GM23338 (cell line): ENCODE data around the gene AP1G2. TPM values are rescaled to one million over a fixed set of nuclear protein-coding genes. Genes with fewer than 3 reads are reported as not detected.
"Not testable (repeated sequence)": the region's sequence is repeated elsewhere in the genome, so short reads cannot be mapped to it uniquely, and the experiment has no call there.

Experiments used
- ATAC-seq: fragments of 200-7000 bp; cut with Tn5 transposase; 3 replicates; pipeline ENCODE4 v1.9.1; 2020
- DNase-seq: peaks from one replicate; pipeline ENCODE4 v3.0.0-alpha.2; 2015; ENCODE audit warnings: low spot score
- H2AFZ ChIP-seq: fragments of 200-600 bp; sonication (generic); 2 replicates; pipeline ENCODE4 v1.8.0; 2016; ENCODE audit warnings: antibody characterized with exemption, mild to moderate bottlenecking, moderate library complexity
- H3F3A ChIP-seq: fragments of 200-600 bp; sonication (generic); replicated peaks from 2 replicates; pipeline ENCODE4 v1.8.0; 2017; ENCODE audit warnings: antibody characterized with exemption, mixed run types, low read depth
- H3K27ac ChIP-seq: fragments of 200-600 bp; sonication (generic); 2 replicates; pipeline ENCODE4 v1.6.1; 2016; ENCODE audit warnings: low read depth
- H3K27me3 ChIP-seq: fragments of 200-600 bp; sonication (generic); 2 replicates; pipeline ENCODE4 v1.8.0; 2016; ENCODE audit warnings: mild to moderate bottlenecking, mixed run types, moderate library complexity; ENCODE audit not compliant: insufficient read depth
- H3K36me3 ChIP-seq: fragments of 200-600 bp; sonication (generic); 2 replicates; pipeline ENCODE4 v1.8.0; 2016; ENCODE audit warnings: mild to moderate bottlenecking; ENCODE audit not compliant: insufficient read depth
- H3K4me1 ChIP-seq: fragments of 200-600 bp; sonication (generic); 2 replicates; pipeline ENCODE4 v1.8.0; 2016; ENCODE audit warnings: mild to moderate bottlenecking, moderate library complexity; ENCODE audit not compliant: insufficient read depth
- H3K4me2 ChIP-seq: fragments of 200-600 bp; sonication (generic); 2 replicates; pipeline ENCODE4 v1.7.1; 2017; ENCODE audit warnings: mixed run types
- H3K4me3 ChIP-seq: fragments of 200-600 bp; sonication (generic); 2 replicates; pipeline ENCODE4 v1.6.1; 2016; ENCODE audit warnings: mixed run types
- H3K79me2 ChIP-seq: fragments of 200-600 bp; sonication (generic); replicated peaks from 2 replicates; pipeline ENCODE4 v1.8.0; 2017; ENCODE audit warnings: mild to moderate bottlenecking; ENCODE audit not compliant: insufficient read depth
- H3K9me2 ChIP-seq: fragments of 200-600 bp; sonication (generic); 2 replicates; pipeline ENCODE4 v1.8.0; 2017; ENCODE audit not compliant: insufficient read depth
- H4K20me1 ChIP-seq: fragments of 200-600 bp; sonication (generic); replicated peaks from 2 replicates; pipeline ENCODE4 v1.8.0; 2017; ENCODE audit warnings: mild to moderate bottlenecking; ENCODE audit not compliant: insufficient read depth
- H3K27ac Mint-ChIP-seq: 2 replicates; pipeline ENCODE4 v1.8.0; 2020; ENCODE audit warnings: inconsistent platforms, mild to moderate bottlenecking, moderate library complexity, mixed read lengths
- H3K27me3 Mint-ChIP-seq: 3 replicates; pipeline ENCODE4 v1.8.0; 2022; ENCODE audit warnings: low read depth, mild to moderate bottlenecking, moderate library complexity, mixed read lengths, inconsistent platforms; ENCODE audit not compliant: insufficient read depth, poor library complexity
- H3K36me3 Mint-ChIP-seq: 3 replicates; pipeline ENCODE4 v1.8.0; 2021; ENCODE audit warnings: low read depth, mild to moderate bottlenecking, inconsistent platforms, moderate library complexity, mixed read lengths
- H3K4me1 Mint-ChIP-seq: 3 replicates; pipeline ENCODE4 v1.8.0; 2020; ENCODE audit warnings: mild to moderate bottlenecking, inconsistent platforms, mixed read lengths
- H3K4me3 Mint-ChIP-seq: 3 replicates; pipeline ENCODE4 v1.8.0; 2021; ENCODE audit warnings: moderate library complexity, mild to moderate bottlenecking, inconsistent platforms, mixed read lengths
- H3K9me3 Mint-ChIP-seq: 3 replicates; pipeline ENCODE4 v1.8.0; 2020; ENCODE audit warnings: moderate library complexity, mild to moderate bottlenecking, inconsistent platforms, mixed read lengths
- CTCF ChIP-seq, 2 experiments: fragments of 200-600 bp in 1 of 2; sonication (generic) in 1 of 2; conservative IDR thresholded peaks; 2 replicates each; pipeline versions ENCODE4 v1.5.1 to v1.6.1; 2016 to 2017; ENCODE audit warnings: antibody characterized with exemption in 2 of 2, low read depth in 2 of 2, mild to moderate bottlenecking in 2 of 2, moderate library complexity in 1 of 2
- EZH2 ChIP-seq: fragments of 200-600 bp; sonication (generic); IDR thresholded peaks from one replicate; pipeline ENCODE4 v1.8.0; 2017; ENCODE audit warnings: antibody characterized with exemption, mild to moderate bottlenecking, low read depth; ENCODE audit not compliant: unreplicated experiment
- EZH2phosphoT487 ChIP-seq: fragments of 200-600 bp; sonication (generic); IDR thresholded peaks from one replicate; pipeline ENCODE4 v1.8.1; 2018; ENCODE audit warnings: antibody characterized with exemption; ENCODE audit not compliant: unreplicated experiment
- NANOG ChIP-seq: IDR thresholded peaks from 2 replicates; pipeline ENCODE4 v1.6.1; 2016; ENCODE audit warnings: antibody characterized with exemption, borderline replicate concordance
- ZNF114 ChIP-seq: fragments of 250-450 bp; sonication (Bioruptor Pico); IDR thresholded peaks from 2 replicates; pipeline ENCODE4 v1.5.0; 2020; ENCODE audit warnings: mild to moderate bottlenecking, moderate library complexity
- ZNF331 ChIP-seq: fragments of 250-450 bp; sonication (Bioruptor Pico); IDR thresholded peaks from 2 replicates; pipeline ENCODE4 v1.5.0; 2020; ENCODE audit warnings: low read depth, mild to moderate bottlenecking, moderate library complexity
- polyA plus RNA-seq: library from polyadenylated mRNA; unstranded; fragments of >200 nt; fragmentation: Nextera tagmentation; extraction: Ambion mirVana; gene quantifications from 2 replicates; pipeline ENCODE4 v1.2.1, GENCODE V29; 2016
- total RNA-seq: library from RNA; depleted of rRNA; stranded (reverse); fragments of >200 nt; shearing (Covaris generic); gene quantifications from 2 replicates; pipeline ENCODE4 v1.2.3, GENCODE V29; 2014
- TF ChIP-seq, protein P1 (sequence below): IDR thresholded peaks from 2 replicates; pipeline ENCODE4 v1.6.1; 2016; ENCODE audit warnings: antibody characterized with exemption

AP1G2 gene
- total and polyA plus RNA-seq, 2 experiments from 2014 or later = 55.3 to 63.5 TPM

DNA sequence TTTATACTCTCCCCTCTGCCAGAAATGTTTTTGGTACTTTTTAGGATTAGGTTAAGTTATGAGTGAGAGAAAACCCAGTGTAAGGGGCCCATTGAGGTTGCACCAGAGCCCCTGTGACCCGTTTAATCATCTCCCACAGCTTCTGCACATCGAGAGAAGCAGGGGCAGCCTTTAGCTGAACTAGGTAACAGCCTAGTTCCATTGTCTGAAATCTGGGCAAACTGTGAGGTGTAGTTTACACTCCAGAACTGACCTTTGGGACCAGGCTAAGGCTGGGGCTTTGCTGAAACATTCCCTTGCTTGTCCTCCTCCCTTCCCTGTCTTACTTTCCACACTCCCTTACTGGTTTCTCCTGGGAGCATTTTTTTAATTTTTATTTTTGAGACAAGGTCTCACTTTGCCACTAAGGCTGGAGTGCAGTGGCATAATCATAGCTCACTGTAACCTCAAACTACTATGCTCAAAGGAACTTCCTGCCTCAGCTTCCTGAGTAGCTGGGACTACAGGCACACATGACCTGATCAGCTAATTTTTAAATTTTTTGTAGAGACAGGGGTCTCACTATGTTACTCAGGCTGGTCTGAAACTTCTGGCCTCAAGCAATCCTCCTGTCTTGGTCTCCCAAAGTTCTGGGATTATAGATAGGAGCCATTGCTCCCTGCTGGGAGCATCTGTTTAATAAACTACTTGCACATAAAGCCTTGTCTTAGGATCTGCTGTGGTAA, 42.7 kb upstream of the AP1G2 start:
- TF ChIP-seq NANOG (no peak), EZH2 (no peak), CTCF (conservative IDR thresholded peaks at IDR 0.05; ENCODE audit: low read depth in 2 of 2) (no peak), ZNF331 (no peak), EZH2phosphoT487 (no peak), ZNF114 (CRISPR knock-in tag) (no peak)
- TF ChIP-seq, protein P1, sequence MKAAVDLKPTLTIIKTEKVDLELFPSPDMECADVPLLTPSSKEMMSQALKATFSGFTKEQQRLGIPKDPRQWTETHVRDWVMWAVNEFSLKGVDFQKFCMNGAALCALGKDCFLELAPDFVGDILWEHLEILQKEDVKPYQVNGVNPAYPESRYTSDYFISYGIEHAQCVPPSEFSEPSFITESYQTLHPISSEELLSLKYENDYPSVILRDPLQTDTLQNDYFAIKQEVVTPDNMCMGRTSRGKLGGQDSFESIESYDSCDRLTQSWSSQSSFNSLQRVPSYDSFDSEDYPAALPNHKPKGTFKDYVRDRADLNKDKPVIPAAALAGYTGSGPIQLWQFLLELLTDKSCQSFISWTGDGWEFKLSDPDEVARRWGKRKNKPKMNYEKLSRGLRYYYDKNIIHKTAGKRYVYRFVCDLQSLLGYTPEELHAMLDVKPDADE = no peak
- Histone ChIP-seq H3K36me3 (no peaks in the 10 kb centered on the region), H3F3A (no peaks in the 10 kb centered on the region), H3K4me3 (no peak overlapping the region), H3K27ac (no peak overlapping the region), H3K79me2 (no peaks in the 10 kb centered on the region), H4K20me1 (no peaks in the 10 kb centered on the region), H3K4me1 (no peaks in the 10 kb centered on the region), H3K9me2 (peaks cover 8% of the 10 kb centered on the region; the same call in 1 of the 2 replicates), H2AFZ (no peak overlapping the region), H3K27me3 (no peaks in the 10 kb centered on the region), H3K4me2 (no peak overlapping the region)
- Mint-ChIP-seq H3K9me3 (peaks cover 8% of the 10 kb centered on the region; the same call in 2 of the 3 replicates), H3K36me3 (no peaks in the 10 kb centered on the region; the same call in 2 of the 3 replicates), H3K27me3 (peaks cover 1% of the 10 kb centered on the region), H3K4me1 (peaks cover 7% of the 10 kb centered on the region), H3K27ac (no peak overlapping the region), H3K4me3 (no peak overlapping the region)
- DNase-seq (no peak), ATAC-seq (no peak)

DNA sequence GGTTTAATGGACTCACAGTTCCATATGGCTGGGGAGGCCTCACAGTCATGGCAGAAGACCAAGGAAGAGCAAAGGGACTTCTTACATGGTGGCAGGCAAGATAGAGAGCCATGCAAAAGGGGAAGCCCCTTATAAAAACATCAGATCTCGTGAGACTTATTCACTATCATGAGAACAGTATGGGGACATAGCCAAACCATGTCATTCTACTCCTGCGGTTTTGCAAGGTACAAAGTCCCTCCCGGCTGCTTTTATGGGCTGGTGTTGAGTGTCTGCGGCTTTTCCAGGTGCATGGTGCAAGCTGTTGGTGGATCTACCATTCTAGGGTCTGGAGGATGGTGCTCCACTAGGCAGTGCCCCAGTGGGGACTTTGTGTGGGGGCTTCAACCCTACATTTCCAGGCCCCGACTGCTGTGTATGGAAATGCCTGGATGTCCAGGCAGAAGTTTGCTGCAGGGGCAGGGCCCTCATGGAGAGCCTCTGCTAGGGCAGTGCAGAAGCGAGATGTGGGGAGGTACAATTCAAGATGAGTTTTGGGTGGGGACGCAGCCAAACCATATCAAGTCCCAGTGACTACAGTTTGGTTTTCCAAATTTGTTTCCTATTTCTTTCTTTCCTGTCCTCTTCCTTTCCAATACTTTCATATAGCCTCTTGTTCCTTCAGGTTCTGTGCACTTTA, 42.0 kb upstream of the AP1G2 start:
- not testable (repeated sequence) for H2AFZ ChIP-seq, H3K27ac ChIP-seq, H3K9me3 Mint-ChIP-seq, ATAC-seq, H3K4me3 Mint-ChIP-seq, H3K36me3 ChIP-seq, H3K4me3 ChIP-seq, H3K36me3 Mint-ChIP-seq, H3K4me1 Mint-ChIP-seq, DNase-seq, H3K27ac Mint-ChIP-seq, H3K27me3 Mint-ChIP-seq, H3F3A ChIP-seq, H3K9me2 ChIP-seq, H3K4me2 ChIP-seq, H4K20me1 ChIP-seq, H3K27me3 ChIP-seq, H3K4me1 ChIP-seq, H3K79me2 ChIP-seq
